ENCODE measurements around the gene ROR2.

The ROR2 gene

DNA sequence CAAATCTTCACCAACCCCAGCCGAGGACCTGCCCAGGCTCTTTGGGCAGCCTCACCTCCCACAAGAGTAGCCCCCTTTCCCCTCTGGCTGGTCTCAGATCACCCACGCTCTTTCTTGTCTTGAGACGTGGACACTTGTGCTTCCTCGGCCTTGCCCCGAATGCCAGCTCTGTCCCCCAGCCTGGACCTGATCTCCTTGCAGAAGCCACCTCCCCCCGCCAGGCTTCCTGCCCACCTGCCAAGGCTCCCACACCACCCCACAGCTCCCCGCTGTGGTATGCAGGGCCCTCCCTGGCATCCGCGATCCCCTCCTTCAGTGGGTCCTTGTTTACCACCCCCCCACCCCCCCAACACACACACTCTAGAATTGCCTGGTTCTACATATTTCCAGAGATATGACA, 133.7 kb downstream of the ROR2 start:
- Histone ChIP-seq H3K18ac (ENCODE audit: low read length) (peak overlapping the region; percentile 9), H3K4me2 (ENCODE audit: insufficient read depth, low read length, poor library complexity, severe bottlenecking) (no peak overlapping the region), H3K79me1 (ENCODE audit: low read depth, low read length) (peaks cover 14% of the 10 kb centered on the region), H3K9me3 (replicated peaks in 1 of 2; ENCODE audit: control insufficient read depth in 2 of 2, insufficient read depth in 1 of 2, low read depth in 1 of 2, low read length in 2 of 2) (peaks cover 0 to 4% of the 10 kb centered on the region in 2 donors), H3K23ac (ENCODE audit: low read depth, low read length, poor library complexity) (no peak overlapping the region), H4K8ac (ENCODE audit: low read depth, low read length) (no peak overlapping the region), H4K91ac (ENCODE audit: low read depth, low read length, poor library complexity) (no peak overlapping the region), H3K4me1 (ENCODE audit: control insufficient read depth in 2 of 2, insufficient read depth in 1 of 2, low read depth in 1 of 2, low read length in 2 of 2) (peaks cover 19% of the 10 kb centered on the region in 2 donors), H3K14ac (ENCODE audit: low read length) (no peak overlapping the region), H3K27me3 (ENCODE audit: control insufficient read depth in 3 of 3, insufficient read depth in 3 of 3, low read depth in 1 of 3, low read length in 3 of 3) (no peaks in the 10 kb centered on the region), H3K27ac (replicated peaks; ENCODE audit: low read length) (no peak overlapping the region), H2BK12ac (ENCODE audit: low read length) (no peak overlapping the region), H2AK5ac (ENCODE audit: low read depth, low read length) (peak overlapping the region; percentile 38), H3K9ac (ENCODE audit: low read depth, low read length, poor library complexity) (no peak overlapping the region), H2BK5ac (ENCODE audit: low read length) (no peak overlapping the region), H3K4me3 (ENCODE audit: low read length in 2 of 2) (no peak overlapping the region), H3K4ac (ENCODE audit: low read length) (no peak overlapping the region), H2AFZ (ENCODE audit: low read length) (no peak overlapping the region), H3K36me3 (replicated peaks in 1 of 2; ENCODE audit: control insufficient read depth in 2 of 2, insufficient read depth in 2 of 2, low read length in 2 of 2) (no peaks in the 10 kb centered on the region), H2BK15ac (ENCODE audit: low read length) (no peak overlapping the region), H2BK120ac (ENCODE audit: low read depth, low read length) (no peak overlapping the region)
- no peak for DNase-seq (ENCODE audit: low spot score)
- no CpG with 5 or more reads among the region's 9 CpGs for WGBS, 2 donors (ENCODE audit: extremely low coverage in 2 of 2, insufficient read length in 2 of 2, insufficient replicate concordance in 1 of 2)

DNA sequence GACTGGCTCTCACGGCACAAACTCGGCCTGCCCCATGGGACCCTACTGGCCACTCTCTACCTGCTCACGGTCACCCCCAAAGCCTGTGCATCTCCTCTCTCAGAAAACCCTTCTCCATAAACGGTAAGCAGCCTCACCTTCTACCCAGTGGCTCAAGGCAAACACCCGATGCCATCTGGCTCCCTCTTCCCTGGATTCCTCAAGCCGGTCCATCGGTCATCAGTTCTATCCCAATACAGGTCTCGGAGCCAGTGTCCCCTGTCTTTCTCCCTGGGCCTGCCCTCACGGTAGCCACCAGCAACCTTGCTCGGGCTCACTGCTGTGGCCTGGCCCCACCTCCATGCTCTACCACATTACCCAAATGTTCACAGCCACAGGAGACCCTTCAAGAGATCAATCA, 134.1 kb downstream of the ROR2 start:
- Histone ChIP-seq H3K18ac (ENCODE audit: low read length) (no peak overlapping the region), H3K4me1 (ENCODE audit: control insufficient read depth in 2 of 2, insufficient read depth in 1 of 2, low read depth in 1 of 2, low read length in 2 of 2) (peaks cover 19% of the 10 kb centered on the region in 2 donors)
- DNase-seq (ENCODE audit: low spot score) = no peak

DNA sequence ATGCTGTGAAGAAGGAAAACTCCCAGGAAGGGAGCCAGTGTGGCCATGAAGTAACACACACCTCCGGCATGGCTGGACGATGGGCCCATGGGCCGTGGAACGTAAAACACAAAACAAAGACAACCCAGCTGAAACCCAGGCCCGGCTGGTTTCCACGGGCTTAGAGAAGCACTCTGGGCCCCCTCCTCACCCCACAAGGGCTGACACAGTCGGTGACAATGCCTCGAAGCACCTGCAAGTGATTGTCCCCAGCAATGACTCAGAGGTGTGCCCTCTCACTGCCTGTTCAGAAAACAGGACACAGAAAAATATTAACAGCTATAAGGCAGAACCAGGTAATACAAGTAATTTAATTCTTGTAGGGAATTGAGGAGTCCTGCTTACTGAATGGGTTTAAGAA, 135.3 kb downstream of the ROR2 start:
- Histone ChIP-seq H2BK12ac (ENCODE audit: low read length) (no peak overlapping the region), H2BK15ac (ENCODE audit: low read length) (no peak overlapping the region), H3K9ac (ENCODE audit: low read depth, low read length, poor library complexity) (no peak overlapping the region), H3K23ac (ENCODE audit: low read depth, low read length, poor library complexity) (no peak overlapping the region), H3K4me3 (ENCODE audit: low read length in 2 of 2) (no peak overlapping the region), H3K27ac (replicated peaks; ENCODE audit: low read length) (no peak overlapping the region), H4K8ac (ENCODE audit: low read depth, low read length) (no peak overlapping the region), H3K9me3 (replicated peaks in 1 of 2; ENCODE audit: control insufficient read depth in 2 of 2, insufficient read depth in 1 of 2, low read depth in 1 of 2, low read length in 2 of 2) (no peaks in the 10 kb centered on the region), H2AFZ (ENCODE audit: low read length) (no peak overlapping the region), H3K27me3 (ENCODE audit: control insufficient read depth in 3 of 3, insufficient read depth in 3 of 3, low read depth in 1 of 3, low read length in 3 of 3) (no peaks in the 10 kb centered on the region), H3K4ac (ENCODE audit: low read length) (no peak overlapping the region), H3K36me3 (replicated peaks in 1 of 2; ENCODE audit: control insufficient read depth in 2 of 2, insufficient read depth in 2 of 2, low read length in 2 of 2) (no peaks in the 10 kb centered on the region), H3K18ac (ENCODE audit: low read length) (no peak overlapping the region), H3K79me1 (ENCODE audit: low read depth, low read length) (peaks cover 14% of the 10 kb centered on the region), H3K4me2 (ENCODE audit: insufficient read depth, low read length, poor library complexity, severe bottlenecking) (no peak overlapping the region), H2BK5ac (ENCODE audit: low read length) (no peak overlapping the region), H4K91ac (ENCODE audit: low read depth, low read length, poor library complexity) (no peak overlapping the region), H3K14ac (ENCODE audit: low read length) (no peak overlapping the region), H3K4me1 (ENCODE audit: control insufficient read depth in 2 of 2, insufficient read depth in 1 of 2, low read depth in 1 of 2, low read length in 2 of 2) (peaks cover 19% of the 10 kb centered on the region in 2 donors), H2AK5ac (ENCODE audit: low read depth, low read length) (no peak overlapping the region), H2BK120ac (ENCODE audit: low read depth, low read length) (no peak overlapping the region)
- WGBS, 2 donors (ENCODE audit: extremely low coverage in 2 of 2, insufficient read length in 2 of 2, insufficient replicate concordance in 1 of 2) = no CpG with 5 or more reads among the region's 8 CpGs
- no peak for DNase-seq (ENCODE audit: low spot score)

More for the DNA sequence above, 134.1 kb downstream of the ROR2 start:
- no peak overlapping the region for H2AFZ ChIP-seq (ENCODE audit: low read length)
- no peaks in the 10 kb centered on the region for H3K36me3 ChIP-seq (replicated peaks in 1 of 2; ENCODE audit: control insufficient read depth in 2 of 2, insufficient read depth in 2 of 2, low read length in 2 of 2)
- H3K4me3 ChIP-seq (ENCODE audit: low read length in 2 of 2) = no peak overlapping the region
- peak overlapping the region; percentile 56 for H3K23ac ChIP-seq (ENCODE audit: low read depth, low read length, poor library complexity)
- no peak overlapping the region for H2BK12ac ChIP-seq (ENCODE audit: low read length)
- peak overlapping the region; percentile 38 for H2AK5ac ChIP-seq (ENCODE audit: low read depth, low read length)
- no peaks in the 10 kb centered on the region for H3K27me3 ChIP-seq (ENCODE audit: control insufficient read depth in 3 of 3, insufficient read depth in 3 of 3, low read depth in 1 of 3, low read length in 3 of 3)
- no peak overlapping the region for H3K9ac ChIP-seq (ENCODE audit: low read depth, low read length, poor library complexity)
- no peak overlapping the region for H4K91ac ChIP-seq (ENCODE audit: low read depth, low read length, poor library complexity)
- no peak overlapping the region for H2BK120ac ChIP-seq (ENCODE audit: low read depth, low read length)
- WGBS, 2 donors (ENCODE audit: extremely low coverage in 2 of 2, insufficient read length in 2 of 2, insufficient replicate concordance in 1 of 2) = no CpG with 5 or more reads among the region's 10 CpGs
- no peak overlapping the region for H2BK15ac ChIP-seq (ENCODE audit: low read length)
- no peaks in the 10 kb centered on the region for H3K9me3 ChIP-seq (replicated peaks in 1 of 2; ENCODE audit: control insufficient read depth in 2 of 2, insufficient read depth in 1 of 2, low read depth in 1 of 2, low read length in 2 of 2)
- H4K8ac ChIP-seq (ENCODE audit: low read depth, low read length) = peak overlapping the region; percentile 3
- no peak overlapping the region for H2BK5ac ChIP-seq (ENCODE audit: low read length)
- H3K79me1 ChIP-seq (ENCODE audit: low read depth, low read length) = peaks cover 14% of the 10 kb centered on the region
- no peak overlapping the region for H3K4me2 ChIP-seq (ENCODE audit: insufficient read depth, low read length, poor library complexity, severe bottlenecking)
- H3K4ac ChIP-seq (ENCODE audit: low read length) = no peak overlapping the region
- H3K14ac ChIP-seq (ENCODE audit: low read length) = no peak overlapping the region
- no peak overlapping the region for H3K27ac ChIP-seq (replicated peaks; ENCODE audit: low read length)

DNA sequence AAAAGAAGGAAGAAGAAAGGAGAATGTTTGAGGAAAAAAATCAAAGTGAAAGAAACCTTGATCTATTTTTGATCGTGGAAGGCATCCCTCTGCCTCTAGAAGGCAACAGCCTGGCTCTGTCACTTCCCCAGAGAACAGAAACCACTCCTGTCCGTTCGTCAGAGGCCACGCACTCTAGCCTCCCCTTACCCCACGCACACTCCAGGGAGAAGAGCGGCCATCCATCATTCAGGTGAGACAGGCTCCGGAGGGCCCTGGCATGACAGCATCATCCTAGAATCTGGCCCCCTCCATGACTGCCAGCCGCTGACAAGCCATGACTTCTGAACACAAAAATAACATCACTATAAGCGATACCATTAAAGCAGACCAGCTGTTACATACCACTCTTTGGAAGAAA, 135.8 kb downstream of the ROR2 start:
- Histone ChIP-seq H3K36me3 (replicated peaks in 1 of 2; ENCODE audit: control insufficient read depth in 2 of 2, insufficient read depth in 2 of 2, low read length in 2 of 2) (no peaks in the 10 kb centered on the region), H2BK12ac (ENCODE audit: low read length) (no peak overlapping the region), H3K9me3 (replicated peaks in 1 of 2; ENCODE audit: control insufficient read depth in 2 of 2, insufficient read depth in 1 of 2, low read depth in 1 of 2, low read length in 2 of 2) (no peaks in the 10 kb centered on the region), H2BK120ac (ENCODE audit: low read depth, low read length) (no peak overlapping the region), H3K9ac (ENCODE audit: low read depth, low read length, poor library complexity) (no peak overlapping the region), H3K27me3 (ENCODE audit: control insufficient read depth in 3 of 3, insufficient read depth in 3 of 3, low read depth in 1 of 3, low read length in 3 of 3) (no peaks in the 10 kb centered on the region), H3K4me1 (ENCODE audit: control insufficient read depth in 2 of 2, insufficient read depth in 1 of 2, low read depth in 1 of 2, low read length in 2 of 2) (peaks cover 19% of the 10 kb centered on the region in 2 donors), H4K91ac (ENCODE audit: low read depth, low read length, poor library complexity) (no peak overlapping the region), H3K14ac (ENCODE audit: low read length) (no peak overlapping the region), H3K27ac (replicated peaks; ENCODE audit: low read length) (no peak overlapping the region), H3K23ac (ENCODE audit: low read depth, low read length, poor library complexity) (no peak overlapping the region), H3K4me3 (ENCODE audit: low read length in 2 of 2) (no peak overlapping the region), H3K18ac (ENCODE audit: low read length) (peak overlapping the region; percentile 60), H4K8ac (ENCODE audit: low read depth, low read length) (no peak overlapping the region), H3K4me2 (ENCODE audit: insufficient read depth, low read length, poor library complexity, severe bottlenecking) (no peak overlapping the region), H2BK15ac (ENCODE audit: low read length) (no peak overlapping the region), H3K4ac (ENCODE audit: low read length) (no peak overlapping the region), H3K79me1 (ENCODE audit: low read depth, low read length) (peaks cover 14% of the 10 kb centered on the region), H2AK5ac (ENCODE audit: low read depth, low read length) (no peak overlapping the region), H2AFZ (ENCODE audit: low read length) (no peak overlapping the region), H2BK5ac (ENCODE audit: low read length) (no peak overlapping the region)
- no peak for DNase-seq (ENCODE audit: low spot score)
- WGBS, 2 donors (ENCODE audit: extremely low coverage in 2 of 2, insufficient read length in 2 of 2, insufficient replicate concordance in 1 of 2) = no CpG with 5 or more reads among the region's 9 CpGs
